Stimulated activated CD4-positive, alpha-beta T cell treated with anti-CD3 and anti-CD28 coated beads, TNF-alpha, amount 100 ng/mL, for 1 hour (primary cell): Measurements from ENCODE around the gene ISL1.

Experiments
- DNase-seq, 3 donors: peaks; one replicate each; pipeline ENCODE4 v3.0.0-alpha.2; 2020; ENCODE audit warnings: low read depth in 3 of 3, low spot score in 1 of 3

Gene ISL1

GRCh38 chr5:51439232-51439631, 56.0 kb downstream of the ISL1 start:
- DNase-seq, result no peak
